Measurements from ENCODE around the gene PPP2R5C.

DNA sequence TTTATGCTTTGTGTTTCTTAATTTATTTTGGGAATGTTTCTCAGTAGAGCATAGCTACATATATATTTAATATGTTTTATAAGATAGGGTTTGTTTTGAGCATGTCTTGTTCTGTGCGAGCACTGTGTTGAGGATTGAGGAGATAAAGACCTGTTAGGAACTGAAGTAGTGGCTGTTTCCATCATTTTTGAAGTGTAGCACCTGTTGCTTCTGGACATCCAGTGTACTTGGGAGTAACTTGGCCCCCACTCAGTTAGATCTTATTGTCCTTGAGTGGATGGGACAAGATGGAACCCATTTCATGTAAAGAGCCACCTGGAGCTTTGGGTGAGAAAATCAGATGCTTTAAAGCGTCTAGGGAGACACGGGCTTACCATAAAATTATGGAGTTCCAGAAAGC, 8.7 kb downstream of the PPP2R5C start:
- TF ChIP-seq, protein P1, sequence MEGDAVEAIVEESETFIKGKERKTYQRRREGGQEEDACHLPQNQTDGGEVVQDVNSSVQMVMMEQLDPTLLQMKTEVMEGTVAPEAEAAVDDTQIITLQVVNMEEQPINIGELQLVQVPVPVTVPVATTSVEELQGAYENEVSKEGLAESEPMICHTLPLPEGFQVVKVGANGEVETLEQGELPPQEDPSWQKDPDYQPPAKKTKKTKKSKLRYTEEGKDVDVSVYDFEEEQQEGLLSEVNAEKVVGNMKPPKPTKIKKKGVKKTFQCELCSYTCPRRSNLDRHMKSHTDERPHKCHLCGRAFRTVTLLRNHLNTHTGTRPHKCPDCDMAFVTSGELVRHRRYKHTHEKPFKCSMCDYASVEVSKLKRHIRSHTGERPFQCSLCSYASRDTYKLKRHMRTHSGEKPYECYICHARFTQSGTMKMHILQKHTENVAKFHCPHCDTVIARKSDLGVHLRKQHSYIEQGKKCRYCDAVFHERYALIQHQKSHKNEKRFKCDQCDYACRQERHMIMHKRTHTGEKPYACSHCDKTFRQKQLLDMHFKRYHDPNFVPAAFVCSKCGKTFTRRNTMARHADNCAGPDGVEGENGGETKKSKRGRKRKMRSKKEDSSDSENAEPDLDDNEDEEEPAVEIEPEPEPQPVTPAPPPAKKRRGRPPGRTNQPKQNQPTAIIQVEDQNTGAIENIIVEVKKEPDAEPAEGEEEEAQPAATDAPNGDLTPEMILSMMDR (IDR thresholded peaks at IDR 0.05; ENCODE audit: borderline replicate concordance, extremely low read depth, low read length, poor library complexity, severe bottlenecking) = no peak
- TF ChIP-seq EZH2 (IDR thresholded peaks at IDR 0.05; ENCODE audit: borderline replicate concordance, low read depth, low read length, severe bottlenecking) = no peak

All from DND-41 (cell line).